ENCODE results near the gene IQSEC3.
"Not testable (repeated sequence)": the region's sequence is repeated elsewhere in the genome, so short reads cannot be mapped to it uniquely, and the experiment has no call there.

IQSEC3 gene

GRCh38 chr12:214003-214741 is 147.6 kb downstream of the IQSEC3 start, which contains the start of gene SLC6A12:
TSS of gene SLC6A12 (minus strand) at chr12:214157. CDS start at chr12:209986, 4,171 bp downstream.
- DNase-seq (ENCODE audit: low read depth), result no peak

GRCh38 chr12:215116-215515 is 148.5 kb downstream of the IQSEC3 start:
- DNase-seq (ENCODE audit: low read depth), result no peak

GRCh38 chr12:217029-217428 is 150.5 kb downstream of the IQSEC3 start:
- not testable (repeated sequence) for DNase-seq (ENCODE audit: low read depth)

GRCh38 chr12:218221-218620 is 151.7 kb downstream of the IQSEC3 start:
- no peak for DNase-seq (ENCODE audit: low read depth)

GRCh38 chr12:218728-219590 is 152.4 kb downstream of the IQSEC3 start:
- no peak for DNase-seq (ENCODE audit: low read depth)

- DNase-seq (ENCODE audit: low read depth), result peak; percentile 10
Measured at GRCh38 chr12:219891-220352, 153.4 kb downstream of the IQSEC3 start.

GRCh38 chr12:220491-220890 is 153.9 kb downstream of the IQSEC3 start:
- DNase-seq (ENCODE audit: low read depth), result no peak

- DNase-seq (ENCODE audit: low read depth), result no peak
Measured at GRCh38 chr12:220946-221550, 154.5 kb downstream of the IQSEC3 start.

GRCh38 chr12:221736-222135 is 155.2 kb downstream of the IQSEC3 start:
- no peak for DNase-seq (ENCODE audit: low read depth)

GRCh38 chr12:223841-224240 is 157.3 kb downstream of the IQSEC3 start:
- no peak for DNase-seq (ENCODE audit: low read depth)

GRCh38 chr12:224330-224729 is 157.8 kb downstream of the IQSEC3 start:
- no peak for DNase-seq (ENCODE audit: low read depth)

- no peak for DNase-seq (ENCODE audit: low read depth)
Measured at GRCh38 chr12:225012-225411, 158.4 kb downstream of the IQSEC3 start.

- no peak for DNase-seq (ENCODE audit: low read depth)
Measured at GRCh38 chr12:226401-226800, 159.8 kb downstream of the IQSEC3 start.

GRCh38 chr12:227286-227915 is 160.8 kb downstream of the IQSEC3 start:
- DNase-seq (ENCODE audit: low read depth), result no peak
